Activated naive CD8-positive, alpha-beta T cell (primary cell): Measurements from ENCODE around the gene TNNI3K.

Source experiments
- H3K27ac Mint-ChIP-seq: one replicate; pipeline ENCODE4 v1.8.0; 2021; ENCODE audit warnings: mixed read lengths
- H3K27me3 Mint-ChIP-seq: one replicate; pipeline ENCODE4 v1.8.0; 2021; ENCODE audit warnings: mixed read lengths
- H3K36me3 Mint-ChIP-seq: one replicate; pipeline ENCODE4 v1.8.0; 2021; ENCODE audit warnings: mixed read lengths
- H3K4me1 Mint-ChIP-seq: one replicate; pipeline ENCODE4 v1.8.0; 2021; ENCODE audit warnings: low read depth, mixed read lengths
- H3K4me3 Mint-ChIP-seq: one replicate; pipeline ENCODE4 v1.8.0; 2021; ENCODE audit warnings: mild to moderate bottlenecking, mixed read lengths
- H3K9me3 Mint-ChIP-seq: one replicate; pipeline ENCODE4 v1.8.0; 2021; ENCODE audit warnings: low read depth, mixed read lengths

TNNI3K gene

GRCh38 chr1:74468982-74469603, 233.9 kb downstream of the TNNI3K start:
- Mint-ChIP-seq H3K4me1 (no peaks in the 10 kb centered on the region), H3K36me3 (no peaks in the 10 kb centered on the region), H3K27ac (no peak overlapping the region), H3K4me3 (no peak overlapping the region), H3K9me3 (no peaks in the 10 kb centered on the region), H3K27me3 (no peaks in the 10 kb centered on the region)

GRCh38 chr1:74470251-74470650, 235.1 kb downstream of the TNNI3K start:
- no peaks in the 10 kb centered on the region for H3K9me3 Mint-ChIP-seq
- no peaks in the 10 kb centered on the region for H3K4me1 Mint-ChIP-seq
- H3K27me3 Mint-ChIP-seq, result no peaks in the 10 kb centered on the region
- no peak overlapping the region for H3K27ac Mint-ChIP-seq
- H3K4me3 Mint-ChIP-seq, result no peak overlapping the region
- no peaks in the 10 kb centered on the region for H3K36me3 Mint-ChIP-seq

- H3K36me3 Mint-ChIP-seq, result no peaks in the 10 kb centered on the region
- H3K4me1 Mint-ChIP-seq, result no peaks in the 10 kb centered on the region
- no peak overlapping the region for H3K4me3 Mint-ChIP-seq
- H3K27ac Mint-ChIP-seq, result no peak overlapping the region
- no peaks in the 10 kb centered on the region for H3K9me3 Mint-ChIP-seq
- no peaks in the 10 kb centered on the region for H3K27me3 Mint-ChIP-seq
These were observed 235.7 kb downstream of the TNNI3K start for GRCh38 chr1:74470936-74471335.

- Mint-ChIP-seq H3K9me3 (no peaks in the 10 kb centered on the region), H3K4me3 (no peak overlapping the region), H3K36me3 (no peaks in the 10 kb centered on the region), H3K27ac (no peak overlapping the region), H3K4me1 (no peaks in the 10 kb centered on the region), H3K27me3 (no peaks in the 10 kb centered on the region)
These were observed 236.3 kb downstream of the TNNI3K start for GRCh38 chr1:74471470-74471869.

GRCh38 chr1:74474585-74474984, 239.4 kb downstream of the TNNI3K start:
- no peaks in the 10 kb centered on the region for H3K4me1 Mint-ChIP-seq
- H3K27ac Mint-ChIP-seq, result no peak overlapping the region
- no peak overlapping the region for H3K4me3 Mint-ChIP-seq
- H3K36me3 Mint-ChIP-seq, result no peaks in the 10 kb centered on the region
- no peaks in the 10 kb centered on the region for H3K9me3 Mint-ChIP-seq
- H3K27me3 Mint-ChIP-seq, result no peaks in the 10 kb centered on the region

GRCh38 chr1:74478979-74479378, 243.8 kb downstream of the TNNI3K start:
- no peaks in the 10 kb centered on the region for H3K9me3 Mint-ChIP-seq

GRCh38 chr1:74480068-74480467, 244.9 kb downstream of the TNNI3K start:
- Mint-ChIP-seq H3K9me3 (no peaks in the 10 kb centered on the region), H3K4me3 (no peak overlapping the region), H3K27me3 (peaks cover 2% of the 10 kb centered on the region), H3K4me1 (no peaks in the 10 kb centered on the region), H3K36me3 (no peaks in the 10 kb centered on the region), H3K27ac (no peak overlapping the region)

More at GRCh38 chr1:74478979-74479378, 243.8 kb downstream of the TNNI3K start:
- Mint-ChIP-seq H3K27me3 (no peaks in the 10 kb centered on the region), H3K27ac (no peak overlapping the region), H3K36me3 (no peaks in the 10 kb centered on the region), H3K4me1 (no peaks in the 10 kb centered on the region), H3K4me3 (no peak overlapping the region)

GRCh38 chr1:74481607-74482006, 246.4 kb downstream of the TNNI3K start:
- no peaks in the 10 kb centered on the region for H3K36me3 Mint-ChIP-seq
- no peak overlapping the region for H3K27ac Mint-ChIP-seq
- no peak overlapping the region for H3K4me3 Mint-ChIP-seq
- H3K27me3 Mint-ChIP-seq, result peaks cover 2% of the 10 kb centered on the region
- H3K9me3 Mint-ChIP-seq, result no peaks in the 10 kb centered on the region
- no peaks in the 10 kb centered on the region for H3K4me1 Mint-ChIP-seq

- Mint-ChIP-seq H3K27ac (no peak overlapping the region), H3K4me1 (no peaks in the 10 kb centered on the region), H3K27me3 (peaks cover 2% of the 10 kb centered on the region), H3K4me3 (no peak overlapping the region), H3K36me3 (no peaks in the 10 kb centered on the region), H3K9me3 (no peaks in the 10 kb centered on the region)
These were observed 250.4 kb downstream of the TNNI3K start for GRCh38 chr1:74485622-74486021.

GRCh38 chr1:74486036-74486435, 250.8 kb downstream of the TNNI3K start:
- Mint-ChIP-seq H3K9me3 (no peaks in the 10 kb centered on the region), H3K4me3 (no peak overlapping the region), H3K36me3 (no peaks in the 10 kb centered on the region), H3K27me3 (peaks cover 2% of the 10 kb centered on the region), H3K27ac (no peak overlapping the region), H3K4me1 (no peaks in the 10 kb centered on the region)

GRCh38 chr1:74496669-74497068, 261.5 kb downstream of the TNNI3K start:
- Mint-ChIP-seq H3K36me3 (no peaks in the 10 kb centered on the region), H3K9me3 (no peaks in the 10 kb centered on the region), H3K27me3 (no peaks in the 10 kb centered on the region), H3K4me1 (no peaks in the 10 kb centered on the region), H3K4me3 (no peak overlapping the region), H3K27ac (no peak overlapping the region)

GRCh38 chr1:74498901-74499300, 263.7 kb downstream of the TNNI3K start:
- Mint-ChIP-seq H3K36me3 (no peaks in the 10 kb centered on the region), H3K4me3 (no peak overlapping the region), H3K27me3 (no peaks in the 10 kb centered on the region), H3K9me3 (no peaks in the 10 kb centered on the region), H3K27ac (no peak overlapping the region), H3K4me1 (no peaks in the 10 kb centered on the region)

GRCh38 chr1:74502432-74502831, 267.2 kb downstream of the TNNI3K start:
- no peaks in the 10 kb centered on the region for H3K27me3 Mint-ChIP-seq
- no peak overlapping the region for H3K4me3 Mint-ChIP-seq
- H3K9me3 Mint-ChIP-seq, result no peaks in the 10 kb centered on the region

GRCh38 chr1:74502858-74503257, 267.7 kb downstream of the TNNI3K start:
- no peaks in the 10 kb centered on the region for H3K4me1 Mint-ChIP-seq
- no peak overlapping the region for H3K4me3 Mint-ChIP-seq
- H3K9me3 Mint-ChIP-seq, result no peaks in the 10 kb centered on the region
- H3K27ac Mint-ChIP-seq, result no peak overlapping the region
- H3K27me3 Mint-ChIP-seq, result no peaks in the 10 kb centered on the region
- no peaks in the 10 kb centered on the region for H3K36me3 Mint-ChIP-seq

More at GRCh38 chr1:74502432-74502831, 267.2 kb downstream of the TNNI3K start:
- no peak overlapping the region for H3K27ac Mint-ChIP-seq
- H3K36me3 Mint-ChIP-seq, result no peaks in the 10 kb centered on the region
- no peaks in the 10 kb centered on the region for H3K4me1 Mint-ChIP-seq

- H3K27me3 Mint-ChIP-seq, result no peaks in the 10 kb centered on the region
- H3K36me3 Mint-ChIP-seq, result no peaks in the 10 kb centered on the region
- no peaks in the 10 kb centered on the region for H3K4me1 Mint-ChIP-seq
- no peak overlapping the region for H3K4me3 Mint-ChIP-seq
- H3K27ac Mint-ChIP-seq, result no peak overlapping the region
- no peaks in the 10 kb centered on the region for H3K9me3 Mint-ChIP-seq
These were observed 269.1 kb downstream of the TNNI3K start for GRCh38 chr1:74504125-74504932.
